ENCODE data around the gene MIER2. TPM values are rescaled to one million over a fixed set of nuclear protein-coding genes. Genes with fewer than 3 reads are reported as not detected.

Gene MIER2
- total RNA-seq, 1 donor from 2014 or later = 44.5 TPM

- Mint-ChIP-seq H3K27me3 (ENCODE audit: low read depth) (no peaks in the 10 kb centered on the region), H3K27ac (ENCODE audit: unreplicated experiment) (no peak overlapping the region), H3K9me3 (ENCODE audit: low read depth) (no peaks in the 10 kb centered on the region), H3K4me3 (ENCODE audit: unreplicated experiment) (no peak overlapping the region), H3K36me3 (ENCODE audit: low read depth) (peaks cover 16% of the 10 kb centered on the region), H3K4me1 (ENCODE audit: low read depth) (no peaks in the 10 kb centered on the region)
- no peak for DNase-seq (ENCODE audit: low spot score)
- no peak for TF ChIP-seq CTCF (IDR thresholded peaks at IDR 0.05)
These were observed 36.7 kb downstream of the MIER2 start for GRCh38 chr19:307793-308420.

- Mint-ChIP-seq H3K27ac (ENCODE audit: unreplicated experiment) (no peak overlapping the region), H3K36me3 (ENCODE audit: low read depth) (peaks cover 16% of the 10 kb centered on the region), H3K4me3 (ENCODE audit: unreplicated experiment) (no peak overlapping the region), H3K9me3 (ENCODE audit: low read depth) (no peaks in the 10 kb centered on the region), H3K4me1 (ENCODE audit: low read depth) (no peaks in the 10 kb centered on the region), H3K27me3 (ENCODE audit: low read depth) (no peaks in the 10 kb centered on the region)
- TF ChIP-seq CTCF (IDR thresholded peaks at IDR 0.05) = no peak
- DNase-seq (ENCODE audit: low spot score) = peak; percentile 94
These were observed 37.5 kb downstream of the MIER2 start for GRCh38 chr19:307111-307531.

GRCh38 chr19:306151-306900 is 38.3 kb downstream of the MIER2 start:
- no peaks in the 10 kb centered on the region for H3K27me3 Mint-ChIP-seq (ENCODE audit: low read depth)
- H3K27ac Mint-ChIP-seq (ENCODE audit: unreplicated experiment) = no peak overlapping the region
- H3K4me1 Mint-ChIP-seq (ENCODE audit: low read depth) = no peaks in the 10 kb centered on the region
- H3K4me3 Mint-ChIP-seq (ENCODE audit: unreplicated experiment) = no peak overlapping the region
- no peaks in the 10 kb centered on the region for H3K9me3 Mint-ChIP-seq (ENCODE audit: low read depth)
- no peak for TF ChIP-seq CTCF (IDR thresholded peaks at IDR 0.05)
- H3K36me3 Mint-ChIP-seq (ENCODE audit: low read depth) = peaks cover 14% of the 10 kb centered on the region
- DNase-seq (ENCODE audit: low spot score) = no peak

- peaks cover 11% of the 10 kb centered on the region for H3K36me3 Mint-ChIP-seq (ENCODE audit: low read depth)
- no peak overlapping the region for H3K4me3 Mint-ChIP-seq (ENCODE audit: unreplicated experiment)
- H3K4me1 Mint-ChIP-seq (ENCODE audit: low read depth) = no peaks in the 10 kb centered on the region
- DNase-seq (ENCODE audit: low spot score) = peak; percentile 88
- no peak overlapping the region for H3K27ac Mint-ChIP-seq (ENCODE audit: unreplicated experiment)
- H3K9me3 Mint-ChIP-seq (ENCODE audit: low read depth) = no peaks in the 10 kb centered on the region
- H3K27me3 Mint-ChIP-seq (ENCODE audit: low read depth) = no peaks in the 10 kb centered on the region
- no peak for TF ChIP-seq CTCF (IDR thresholded peaks at IDR 0.05)
These were observed 39.1 kb downstream of the MIER2 start for GRCh38 chr19:305240-306150.

Measured in chondrocyte (in vitro differentiated cells).